Brain pericyte (primary cell): ENCODE results near the gene SPG11.

Experiments used
- DNase-seq: peaks from one replicate; pipeline ENCODE4 v3.0.0-alpha.2; 2012; ENCODE audit warnings: low read depth, low spot score

The SPG11 gene

DNA sequence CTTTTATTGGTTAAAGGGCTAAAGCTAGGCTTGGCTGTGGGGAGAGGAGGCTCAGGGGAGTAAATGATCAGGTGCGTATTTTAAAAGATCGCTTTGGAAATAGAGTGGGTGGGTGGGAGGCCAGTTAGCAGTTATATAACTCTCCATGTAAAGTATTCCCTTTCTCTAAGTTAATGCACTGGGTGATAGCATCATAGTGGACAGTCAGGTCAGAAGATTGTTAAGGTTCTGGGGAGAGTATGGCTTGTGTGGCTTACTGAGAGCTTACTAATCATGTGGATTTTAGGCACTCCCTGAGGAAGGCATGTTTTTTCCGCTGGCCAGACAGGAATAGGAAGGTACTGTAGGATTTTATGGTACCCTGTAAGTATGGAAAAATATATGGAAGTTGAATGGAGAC lies 132.8 kb downstream of the SPG11 start:
- no peak for DNase-seq

DNA sequence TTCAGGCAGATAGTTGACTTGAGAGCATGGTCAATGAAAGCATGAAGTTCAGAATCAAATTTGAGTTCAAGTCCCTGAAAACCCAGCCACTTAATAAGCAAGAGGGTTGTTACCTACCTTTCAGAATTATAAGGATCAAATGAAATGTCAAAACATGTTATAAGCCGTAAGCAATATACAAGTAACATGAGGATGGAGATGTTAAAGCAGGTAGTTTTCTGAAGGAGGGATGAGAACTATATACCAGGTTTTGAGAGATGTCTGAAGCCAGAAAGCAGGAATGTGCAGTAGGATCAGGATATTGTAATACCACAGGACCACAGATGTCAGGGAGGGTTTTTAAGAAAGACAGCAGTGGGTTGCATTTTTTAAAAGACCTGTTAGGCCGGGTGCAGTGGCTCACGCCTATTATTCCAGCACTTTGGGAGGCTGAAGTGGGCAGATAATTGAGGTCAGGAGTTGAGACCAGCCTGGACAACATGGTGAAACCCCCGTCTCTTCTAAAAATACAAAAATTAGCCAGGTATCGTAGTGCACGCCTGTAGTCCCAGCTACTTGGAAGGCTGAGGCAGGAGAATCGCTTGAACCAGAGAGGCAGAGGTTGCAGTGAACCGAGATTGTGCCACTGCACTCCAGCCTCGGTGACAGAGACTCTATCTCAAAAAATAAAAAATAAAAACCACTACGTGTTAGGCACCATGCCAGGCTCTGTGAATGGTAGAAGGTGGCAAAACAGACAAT lies 133.4 kb downstream of the SPG11 start:
- DNase-seq, result no peak

GRCh38 chr15:44527241-44527640 lies 136.2 kb downstream of the SPG11 start:
- no peak for DNase-seq

DNA sequence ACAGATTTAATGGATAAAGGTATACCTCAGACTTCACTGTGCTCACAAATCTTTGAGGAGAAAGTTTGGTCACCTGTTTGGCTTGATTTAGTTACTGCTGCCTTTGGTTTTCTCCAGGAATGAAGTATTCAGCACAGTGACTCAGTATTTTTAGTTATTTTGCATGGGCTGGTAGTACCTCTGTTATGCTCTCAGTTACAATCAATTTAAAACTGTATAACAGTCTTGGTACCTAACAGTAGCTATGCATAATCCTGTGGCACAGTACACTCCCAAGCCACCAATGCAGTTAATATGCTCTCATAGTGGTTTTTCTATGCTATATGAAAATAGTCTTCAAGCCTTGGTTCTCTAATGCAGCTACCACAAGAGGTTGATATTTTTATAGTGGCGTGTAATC lies 138.4 kb downstream of the SPG11 start:
- no peak for DNase-seq

- DNase-seq, result no peak
Observed at GRCh38 chr15:44519537-44519936, 143.9 kb downstream of the SPG11 start.

DNA sequence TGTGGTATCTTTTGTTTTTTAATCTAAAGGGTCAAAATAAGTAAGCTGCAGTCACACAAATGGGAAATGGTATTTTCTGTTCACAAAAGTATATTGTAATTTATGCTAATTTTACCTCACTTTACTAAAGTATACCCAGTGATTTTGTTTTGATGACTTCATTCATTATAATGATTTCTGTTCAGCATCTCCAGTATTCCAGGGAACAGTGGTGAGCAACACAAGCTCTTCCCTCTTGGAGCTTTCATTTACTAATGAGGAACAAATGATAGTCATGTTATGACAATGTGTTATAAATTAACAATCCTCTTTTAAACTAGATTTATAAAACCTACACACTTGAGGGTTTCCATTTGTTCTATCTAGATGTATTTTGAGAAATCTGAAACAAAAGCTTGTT lies 147.0 kb downstream of the SPG11 start:
- no peak for DNase-seq
